Upper lobe of left lung (tissue), 4 donors: Measurements from ENCODE around the gene LMO1.

Source experiments
- EP300 ChIP-seq, 4 donors: sonication (generic); formaldehyde crosslinking; IDR thresholded peaks; one replicate each; pipeline ENCODE4 v1.5.1; 2017; ENCODE audit warnings: antibody characterized with exemption in 4 of 4, control low read depth in 2 of 4
- POLR2A ChIP-seq, 4 donors: fragments of 450-650 bp; IDR thresholded peaks; one replicate each; pipeline ENCODE4 v1.5.1; 2016 to 2017; ENCODE audit warnings: antibody characterized with exemption in 4 of 4, mild to moderate bottlenecking in 2 of 4
- TF ChIP-seq, protein P1 (sequence below), 6 experiments: fragments of 450-650 bp in 4 of 6; fragments of 200-600 bp in 2 of 6; sonication (generic) in 2 of 6; IDR thresholded peaks; one replicate each; pipeline ENCODE4 v1.5.1; 2016 to 2019; ENCODE audit warnings: antibody characterized with exemption in 6 of 6

DNA sequence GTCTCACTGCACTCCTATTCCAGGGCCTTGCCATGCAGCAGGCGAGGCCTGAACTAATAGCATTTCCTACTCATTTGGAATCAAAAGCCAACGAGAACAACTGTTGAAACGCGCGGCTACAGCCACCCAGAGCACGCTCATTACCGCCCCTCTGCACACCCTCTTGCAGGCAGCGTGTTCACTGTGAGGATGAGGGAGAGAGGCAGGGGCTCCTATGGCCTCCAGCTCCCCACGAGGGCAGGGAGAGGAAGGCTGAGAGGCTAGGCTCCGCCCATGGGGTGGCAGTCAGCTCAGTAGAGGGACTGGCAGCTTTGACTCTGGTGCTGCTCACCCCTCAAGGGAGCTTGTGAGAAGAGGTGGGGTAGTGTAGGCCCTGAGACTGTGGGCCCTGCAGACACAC, 26.2 kb downstream of the LMO1 start:
- TF ChIP-seq, protein P1, sequence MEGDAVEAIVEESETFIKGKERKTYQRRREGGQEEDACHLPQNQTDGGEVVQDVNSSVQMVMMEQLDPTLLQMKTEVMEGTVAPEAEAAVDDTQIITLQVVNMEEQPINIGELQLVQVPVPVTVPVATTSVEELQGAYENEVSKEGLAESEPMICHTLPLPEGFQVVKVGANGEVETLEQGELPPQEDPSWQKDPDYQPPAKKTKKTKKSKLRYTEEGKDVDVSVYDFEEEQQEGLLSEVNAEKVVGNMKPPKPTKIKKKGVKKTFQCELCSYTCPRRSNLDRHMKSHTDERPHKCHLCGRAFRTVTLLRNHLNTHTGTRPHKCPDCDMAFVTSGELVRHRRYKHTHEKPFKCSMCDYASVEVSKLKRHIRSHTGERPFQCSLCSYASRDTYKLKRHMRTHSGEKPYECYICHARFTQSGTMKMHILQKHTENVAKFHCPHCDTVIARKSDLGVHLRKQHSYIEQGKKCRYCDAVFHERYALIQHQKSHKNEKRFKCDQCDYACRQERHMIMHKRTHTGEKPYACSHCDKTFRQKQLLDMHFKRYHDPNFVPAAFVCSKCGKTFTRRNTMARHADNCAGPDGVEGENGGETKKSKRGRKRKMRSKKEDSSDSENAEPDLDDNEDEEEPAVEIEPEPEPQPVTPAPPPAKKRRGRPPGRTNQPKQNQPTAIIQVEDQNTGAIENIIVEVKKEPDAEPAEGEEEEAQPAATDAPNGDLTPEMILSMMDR (IDR thresholded peaks at IDR 0.05): no peak
- TF ChIP-seq POLR2A (IDR thresholded peaks at IDR 0.05) (no peak), EP300 (IDR thresholded peaks at IDR 0.05) (no peak)
